HCT116 (cell line): Measurements from ENCODE around the gene MOB3B. TPM values are rescaled to one million over a fixed set of nuclear protein-coding genes. Genes with fewer than 3 reads are reported as not detected.
"Not testable (repeated sequence)": the region's sequence is repeated elsewhere in the genome, so short reads cannot be mapped to it uniquely, and the experiment has no call there.

ENCODE experiments used
- ATAC-seq: fragments of 200-7000 bp; cut with Tn5 transposase; 2 replicates; pipeline ENCODE4 v1.9.1; 2020; ENCODE audit warnings: mild to moderate bottlenecking, moderate library complexity
- BruUV-seq: library from RNA; stranded (reverse); fragments of 400-500 nt; replicated peaks from 2 replicates; lab custom pipeline; 2021; lab: Mats Ljungman, UMichigan
- CTCF ChIA-PET: fragments of 300-600 bp; sonication (Branson Sonifier 250); formaldehyde crosslinking; loops from one replicate; lab custom pipeline; 2021; ENCODE audit warnings: antibody characterized with exemption; lab: Charles Lee
- POLR2A ChIA-PET: fragments of 300-600, 350-600 bp; sonication (Branson Sonifier 250); formaldehyde crosslinking; loops from one replicate; lab custom pipeline; 2021; ENCODE audit warnings: antibody characterized with exemption; lab: Charles Lee
- RAD21 ChIA-PET, 2 experiments: fragments of 300-600 bp; sonication (Branson Sonifier 250); formaldehyde crosslinking; loops; one replicate each; lab custom pipeline; 2023; ENCODE audit warnings: low total read pairs in 2 of 2; ENCODE audit not compliant: uncharacterized antibody in 2 of 2, unreplicated experiment in 2 of 2, low non-redundant PET in 1 of 2; lab: Charles Lee
- DNase-seq: peaks from one replicate; pipeline ENCODE4 v3.0.0-alpha.2; 2010; ENCODE audit warnings: low read depth, low spot score
- H2AFZ ChIP-seq: fragments of 200-600 bp; shearing (Covaris generic), sonication (generic); 2 replicates; pipeline ENCODE4 v1.6.1; 2017; ENCODE audit warnings: low read depth, mixed run types, mixed read lengths, antibody characterized with exemption, low read length; ENCODE audit not compliant: poor library complexity, severe bottlenecking
- H3K27ac ChIP-seq: 2 replicates; pipeline ENCODE4 v1.5.1; 2012; ENCODE audit warnings: low read depth, low read length
- H3K27me3 ChIP-seq: fragments of 200-600 bp; sonication (generic); 2 replicates; pipeline ENCODE4 v1.6.1; 2016; ENCODE audit warnings: mixed run types, low read length, mixed read lengths; ENCODE audit not compliant: insufficient read depth
- H3K36me3 ChIP-seq, 2 experiments: fragments of 200-500 bp in 1 of 2; fragments of 200-600 bp in 1 of 2; sonication (Bioruptor generic) in 1 of 2; sonication (generic) in 1 of 2; 2 replicates each; pipeline versions ENCODE4 v1.5.1 to v1.6.1; 2014 to 2016; ENCODE audit warnings: low read length in 2 of 2, inconsistent platforms in 1 of 2, mixed read lengths in 1 of 2, mixed run types in 1 of 2; ENCODE audit not compliant: insufficient read depth in 2 of 2, control insufficient read depth in 1 of 2
- H3K4me1 ChIP-seq, 2 experiments: fragments of 200-600 bp in 1 of 2; sonication (generic) in 1 of 2; 2 replicates each; pipeline versions ENCODE4 v1.5.1 to v1.6.1; 2012 to 2017; ENCODE audit warnings: low read length in 2 of 2, inconsistent platforms in 1 of 2, mild to moderate bottlenecking in 1 of 2, mixed read lengths in 1 of 2, mixed run types in 1 of 2, moderate library complexity in 1 of 2; ENCODE audit not compliant: insufficient read depth in 2 of 2, control insufficient read depth in 1 of 2
- H3K4me2 ChIP-seq: fragments of 200-600 bp; sonication (generic); 2 replicates; pipeline ENCODE4 v1.6.1; 2017; ENCODE audit warnings: mixed run types, low read length, mixed read lengths
- H3K4me3 ChIP-seq, 2 experiments: fragments of 200-600 bp in 1 of 2; sonication (generic) in 1 of 2; replicated peaks in 1 of 2; 2 replicates each; pipeline ENCODE4 v1.5.1; 2011 to 2016; ENCODE audit warnings: low read length in 2 of 2, control low read depth in 1 of 2, low read depth in 1 of 2, mild to moderate bottlenecking in 1 of 2, mixed read lengths in 1 of 2, mixed run types in 1 of 2
- H3K79me2 ChIP-seq: fragments of 200-600 bp; sonication (generic); 2 replicates; pipeline ENCODE4 v1.6.1; 2017; ENCODE audit warnings: mild to moderate bottlenecking, mixed run types, low read length, moderate library complexity, mixed read lengths; ENCODE audit not compliant: insufficient read depth
- H3K9ac ChIP-seq: fragments of 200-600 bp; sonication (generic); 2 replicates; pipeline ENCODE4 v1.6.1; 2016; ENCODE audit warnings: low read length, mixed read lengths
- H3K9me2 ChIP-seq: fragments of 200-600 bp; sonication (generic), shearing (Covaris generic); 2 replicates; pipeline ENCODE4 v1.6.1; 2017; ENCODE audit warnings: mixed run types, mild to moderate bottlenecking, moderate library complexity; ENCODE audit not compliant: insufficient read depth
- H3K9me3 ChIP-seq, 2 experiments: fragments of 200-500 bp in 1 of 2; fragments of 200-600 bp in 1 of 2; sonication (Bioruptor generic) in 1 of 2; sonication (generic) in 1 of 2; 2 replicates each; pipeline ENCODE4 v1.6.1; 2014 to 2017; ENCODE audit warnings: low read length in 2 of 2, mixed read lengths in 2 of 2, inconsistent platforms in 1 of 2, low read depth in 1 of 2, mild to moderate bottlenecking in 1 of 2, mixed run types in 1 of 2, moderate library complexity in 1 of 2; ENCODE audit not compliant: control insufficient read depth in 1 of 2, insufficient read depth in 1 of 2
- H4K20me1 ChIP-seq: fragments of 200-600 bp; sonication (generic), shearing (Covaris generic); 2 replicates; pipeline ENCODE4 v1.6.1; 2017; ENCODE audit warnings: mixed run types, mild to moderate bottlenecking, moderate library complexity; ENCODE audit not compliant: insufficient read depth
- CBX3 ChIP-seq: IDR thresholded peaks from 2 replicates; pipeline ENCODE4 v1.6.1; 2012; ENCODE audit warnings: low read depth
- FOSL1 ChIP-seq: IDR thresholded peaks from 2 replicates; pipeline ENCODE4 v1.6.1; 2012; ENCODE audit warnings: low read depth
- JUND ChIP-seq: IDR thresholded peaks from 2 replicates; pipeline ENCODE4 v1.6.1; 2012
- RAD21 ChIP-seq: IDR thresholded peaks from 2 replicates; pipeline ENCODE4 v1.6.1; 2012; ENCODE audit warnings: low read depth, mild to moderate bottlenecking
- SP1 ChIP-seq: IDR thresholded peaks from 2 replicates; pipeline ENCODE4 v1.6.1; 2012; ENCODE audit warnings: low read depth
- SRF ChIP-seq: IDR thresholded peaks from 2 replicates; pipeline ENCODE4 v1.6.1; 2012; ENCODE audit warnings: low read depth
- intact Hi-C: fragments of 100-400 bp; cut with micrococcal nuclease; formaldehyde crosslinking; loops from 2 replicates; pipeline ENCODE4 v1.10.0; 2022
- total RNA-seq: library from RNA; stranded (reverse); gene quantifications from one replicate; pipeline ENCODE4 v1.2.1, GENCODE V29; 2021; ENCODE audit not compliant: unreplicated experiment

Gene MOB3B
- total RNA-seq, 1 experiment from 2014 or later: 1.2 TPM

DNA sequence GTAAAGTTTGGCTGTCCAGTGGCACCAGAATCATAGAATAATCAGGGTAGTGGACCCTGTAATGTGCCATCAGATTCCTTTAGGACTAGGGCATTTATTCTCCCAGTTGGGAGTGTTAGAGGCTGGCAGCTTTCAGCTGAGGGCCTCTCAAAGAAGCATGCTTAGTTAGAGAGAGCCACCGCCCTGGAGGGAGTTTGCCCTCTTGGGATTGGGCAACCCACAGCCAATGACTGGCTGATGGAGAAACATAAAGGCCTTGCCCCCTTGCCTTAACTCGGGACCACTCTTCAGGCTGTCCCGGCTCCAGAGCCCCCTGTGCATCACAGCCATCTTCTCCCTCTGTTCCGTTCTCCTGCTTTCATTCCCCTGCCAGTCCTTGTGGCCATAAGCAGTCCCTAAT is 26.0 kb downstream of the MOB3B start:
- Histone ChIP-seq H3K79me2 (no peaks in the 10 kb centered on the region), H2AFZ (no peak overlapping the region), H3K4me2 (no peak overlapping the region), H3K9ac (no peak overlapping the region), H3K36me3 (no peaks in the 10 kb centered on the region), H3K27ac (no peak overlapping the region), H3K4me1 (peaks cover 6 to 10% of the 10 kb centered on the region in 2 experiments; a peak in 3 of 4 replicates), H3K9me3 (no peaks in the 10 kb centered on the region), H3K9me2 (no peaks in the 10 kb centered on the region), H3K4me3 (no peak overlapping the region), H4K20me1 (no peaks in the 10 kb centered on the region), H3K27me3 (peaks cover 1% of the 10 kb centered on the region; the same call in 1 of the 2 replicates)
- intact Hi-C loops: no loop called here
- DNase-seq (no peak), ATAC-seq (no peak)
- CTCF ChIA-PET: no interaction called here
- no TSS peak for BruUV-seq
- POLR2A ChIA-PET: no interaction called here
- no peak for TF ChIP-seq RAD21
- RAD21 ChIA-PET: no interaction called here

DNA sequence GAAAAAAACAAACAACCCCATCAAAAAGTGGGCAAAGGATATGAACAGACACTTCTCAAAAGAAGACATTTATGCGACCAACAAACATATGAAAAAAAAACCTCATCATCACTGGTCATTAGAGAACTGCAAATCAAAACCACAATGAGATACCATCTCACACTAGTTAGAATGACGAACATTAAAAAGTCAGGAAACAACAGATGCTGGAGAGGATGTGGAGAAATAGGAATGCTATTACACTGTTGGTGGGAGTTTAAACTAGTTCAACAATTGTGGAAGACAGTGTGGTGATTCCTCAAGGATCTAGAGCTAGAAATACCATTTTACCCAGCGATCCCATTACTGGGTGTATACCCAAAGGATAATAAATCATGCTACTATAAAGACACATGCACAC is 28.7 kb downstream of the MOB3B start:
- BruUV-seq, CTCF ChIA-PET, DNase-seq, POLR2A ChIA-PET, H3K27ac ChIP-seq, H3K9me2 ChIP-seq, intact Hi-C loops, H3K4me1 ChIP-seq, H3K4me2 ChIP-seq, RAD21 ChIA-PET, ATAC-seq, H3K36me3 ChIP-seq, H3K4me3 ChIP-seq, H3K79me2 ChIP-seq, H3K27me3 ChIP-seq, H2AFZ ChIP-seq, H4K20me1 ChIP-seq, H3K9ac ChIP-seq, H3K9me3 ChIP-seq: not testable (repeated sequence)

DNA sequence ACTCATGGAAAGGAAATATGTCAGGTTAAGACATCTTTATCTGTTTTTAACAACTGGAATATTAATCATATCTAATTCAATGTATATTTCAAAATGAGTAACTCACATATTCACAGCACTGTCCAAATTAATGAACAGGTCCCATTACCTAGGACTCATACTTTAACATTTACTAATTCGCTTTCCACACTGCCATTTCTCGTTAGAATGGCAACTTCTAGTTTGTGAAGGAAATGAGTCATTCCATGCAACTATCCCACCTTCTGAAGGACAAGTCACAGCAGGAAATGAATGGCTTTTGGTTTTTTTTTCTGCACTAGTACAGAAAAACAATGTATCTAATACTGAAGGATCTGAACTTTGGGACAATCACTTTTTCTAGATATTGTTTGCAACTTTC is 30.2 kb downstream of the MOB3B start:
- Histone ChIP-seq H3K9me2 (no peaks in the 10 kb centered on the region), H3K79me2 (no peaks in the 10 kb centered on the region), H3K4me2 (peak overlapping the region; percentile 49), H3K4me3 (no peak overlapping the region), H3K36me3 (no peaks in the 10 kb centered on the region), H4K20me1 (no peaks in the 10 kb centered on the region), H3K27ac (peak overlapping the region; percentile 14; the same call in 1 of the 2 replicates), H3K27me3 (no peaks in the 10 kb centered on the region), H2AFZ (peak overlapping the region; percentile 20), H3K9ac (no peak overlapping the region), H3K4me1 (peaks cover 6 to 10% of the 10 kb centered on the region in 2 experiments; a peak in 3 of 4 replicates), H3K9me3 (no peaks in the 10 kb centered on the region)
- CTCF ChIA-PET: no interaction called here
- POLR2A ChIA-PET: no interaction called here
- intact Hi-C loops: no loop called here
- no peak for ATAC-seq
- no TSS peak for BruUV-seq
- no peak for DNase-seq
- RAD21 ChIA-PET: no interaction called here
- TF ChIP-seq CBX3 (peak; percentile 48; the same call in 1 of the 2 replicates), JUND (peak; percentile 65), SRF (no peak), SP1 (peak; percentile 38), FOSL1 (peak; percentile 73)
